Measurements from ENCODE around the gene GBE1. TPM values are rescaled to one million over a fixed set of nuclear protein-coding genes. Genes with fewer than 3 reads are reported as not detected.
A peak's percentile ranks its signal among the peaks of the same experiment; 100 is the strongest.

Gene GBE1
- total RNA-seq, 4 donors from 2014 or later: 127 to 319 (median 239) TPM

DNA sequence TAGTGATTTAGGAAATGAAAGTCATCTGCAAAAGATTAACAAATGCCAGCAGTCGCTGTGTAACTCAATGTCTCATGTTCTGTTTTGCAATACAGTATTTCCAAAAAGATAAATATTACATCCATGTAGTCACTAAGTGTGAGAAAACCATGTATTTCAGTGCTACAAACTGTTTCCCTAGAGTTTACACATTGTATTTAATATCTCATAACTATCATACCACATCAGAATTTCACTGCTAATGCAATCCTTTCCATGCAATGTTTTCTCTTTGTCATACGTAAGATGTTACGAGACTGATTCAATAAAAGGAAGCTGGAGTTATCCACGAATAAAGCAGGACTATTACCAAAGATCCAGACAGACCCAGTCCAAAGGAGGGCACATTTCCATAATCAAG lies 269.4 kb downstream of the GBE1 start:
- Histone ChIP-seq H3K4me3 (no peak overlapping the region), H3K9me3 (no peaks in the 10 kb centered on the region), H3K36me3 (peaks cover 0 to 49% of the 10 kb centered on the region in 2 donors), H3K27me3 (no peaks in the 10 kb centered on the region), H3K27ac (peak overlapping the region; percentile 13 to 65 (median 44)), H3K4me1 (peaks cover 0 to 4% of the 10 kb centered on the region in 2 donors)
- TF ChIP-seq, protein P1, sequence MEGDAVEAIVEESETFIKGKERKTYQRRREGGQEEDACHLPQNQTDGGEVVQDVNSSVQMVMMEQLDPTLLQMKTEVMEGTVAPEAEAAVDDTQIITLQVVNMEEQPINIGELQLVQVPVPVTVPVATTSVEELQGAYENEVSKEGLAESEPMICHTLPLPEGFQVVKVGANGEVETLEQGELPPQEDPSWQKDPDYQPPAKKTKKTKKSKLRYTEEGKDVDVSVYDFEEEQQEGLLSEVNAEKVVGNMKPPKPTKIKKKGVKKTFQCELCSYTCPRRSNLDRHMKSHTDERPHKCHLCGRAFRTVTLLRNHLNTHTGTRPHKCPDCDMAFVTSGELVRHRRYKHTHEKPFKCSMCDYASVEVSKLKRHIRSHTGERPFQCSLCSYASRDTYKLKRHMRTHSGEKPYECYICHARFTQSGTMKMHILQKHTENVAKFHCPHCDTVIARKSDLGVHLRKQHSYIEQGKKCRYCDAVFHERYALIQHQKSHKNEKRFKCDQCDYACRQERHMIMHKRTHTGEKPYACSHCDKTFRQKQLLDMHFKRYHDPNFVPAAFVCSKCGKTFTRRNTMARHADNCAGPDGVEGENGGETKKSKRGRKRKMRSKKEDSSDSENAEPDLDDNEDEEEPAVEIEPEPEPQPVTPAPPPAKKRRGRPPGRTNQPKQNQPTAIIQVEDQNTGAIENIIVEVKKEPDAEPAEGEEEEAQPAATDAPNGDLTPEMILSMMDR (IDR thresholded peaks at IDR 0.05 in 4 of 5, conservative IDR thresholded peaks at IDR 0.05 in 1 of 5): no peak
- TF ChIP-seq POLR2A (IDR thresholded peaks at IDR 0.05): no peak
- DNase-seq (no peak), ATAC-seq (peak; percentile 27 to 74)
- intact Hi-C loops (cut with DNase I; ENCODE audit: low total_unique reads): no loop called here
- in situ Hi-C loops (cut with MboI; ENCODE audit: low sequenced_read_pairs in 4 of 4): no loop called here

DNA sequence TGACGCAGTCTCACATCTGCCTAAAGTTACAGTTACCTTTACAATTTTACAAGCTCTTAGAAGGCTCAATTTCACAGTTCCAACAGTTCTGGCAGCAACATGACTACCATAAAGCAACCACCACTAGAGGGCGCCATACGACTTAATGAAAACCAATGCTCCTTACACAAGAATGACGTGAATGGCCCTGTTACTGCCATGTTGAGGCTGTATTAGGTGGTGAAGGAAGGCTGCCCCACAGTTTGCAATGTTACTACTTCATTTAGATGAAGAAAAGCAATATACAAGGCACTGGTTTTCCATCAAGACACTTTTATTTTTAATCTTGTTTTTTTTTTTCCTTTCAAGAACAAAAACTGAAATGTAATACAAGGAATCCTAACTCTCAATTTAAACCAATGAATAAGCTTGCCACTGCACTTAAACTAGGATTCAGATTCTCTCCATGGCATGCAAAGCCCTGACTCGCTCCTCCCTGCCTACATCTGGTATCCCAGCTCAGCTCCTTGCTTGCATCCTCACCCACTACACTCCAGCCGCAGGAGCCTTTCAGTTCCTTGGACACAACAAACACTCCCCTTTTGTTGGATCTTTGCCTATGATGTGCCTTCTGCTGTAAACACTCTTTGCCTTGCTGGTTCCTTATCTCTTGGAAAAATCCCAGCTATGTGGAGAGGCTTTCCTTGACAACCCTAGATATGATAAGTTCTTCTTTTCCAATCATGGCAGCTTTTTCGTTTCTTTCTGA lies 270.7 kb downstream of the GBE1 start:
- TF ChIP-seq, protein P1 (IDR thresholded peaks at IDR 0.05 in 4 of 5, conservative IDR thresholded peaks at IDR 0.05 in 1 of 5): peak; percentile 46 to 70 (median 51)
- TF ChIP-seq POLR2A (IDR thresholded peaks at IDR 0.05): no peak

DNA sequence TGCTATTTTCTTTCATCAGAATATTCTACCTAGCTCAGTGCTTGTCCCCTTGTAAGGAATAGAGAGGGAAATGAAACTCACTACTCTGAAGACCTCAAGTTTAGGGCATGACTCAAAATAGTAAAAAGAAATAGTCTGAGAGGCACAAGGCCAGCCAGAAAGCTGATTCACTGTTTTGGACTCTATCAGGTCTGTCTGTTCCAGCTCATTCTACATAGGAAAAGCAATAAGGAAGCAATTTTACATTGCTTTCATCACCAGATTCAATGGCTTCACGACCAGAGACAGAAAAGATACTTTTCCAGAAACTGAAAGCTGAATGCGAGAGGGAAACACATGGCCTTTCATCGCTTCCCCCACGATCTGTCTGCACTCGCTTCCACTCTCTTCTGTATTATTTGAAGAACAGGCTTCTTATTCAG lies 276.0 kb downstream of the GBE1 start:
- no peak overlapping the region for H3K4me3 ChIP-seq
- peak overlapping the region in 3 of 4 donors; percentile 18 to 46 (median 36) for H3K27ac ChIP-seq

More for the DNA sequence above, 270.7 kb downstream of the GBE1 start:
- DNase-seq (peak; percentile 26 to 74), ATAC-seq (peak; percentile 24 to 84)
- H3K27ac ChIP-seq: peak overlapping the region in 2 of 4 donors; percentile 30 to 65
- peaks cover 0 to 36% of the 10 kb centered on the region in 2 donors for H3K36me3 ChIP-seq
- in situ Hi-C loops (cut with MboI; ENCODE audit: low sequenced_read_pairs in 4 of 4): no loop called here
- peaks cover 0 to 9% of the 10 kb centered on the region in 2 donors for H3K4me1 ChIP-seq
- no peak overlapping the region for H3K4me3 ChIP-seq
- H3K27me3 ChIP-seq: no peaks in the 10 kb centered on the region
- intact Hi-C loops (cut with DNase I; ENCODE audit: low total_unique reads): no loop called here
- no peaks in the 10 kb centered on the region for H3K9me3 ChIP-seq

GRCh38 chr3:81484520-81484919 lies 276.9 kb downstream of the GBE1 start:
- intact Hi-C loops (cut with DNase I; ENCODE audit: low total_unique reads): no loop called here
- ATAC-seq: peak; percentile 16 to 17
- TF ChIP-seq, protein P1 (IDR thresholded peaks at IDR 0.05 in 4 of 5, conservative IDR thresholded peaks at IDR 0.05 in 1 of 5): no peak
- TF ChIP-seq POLR2A (IDR thresholded peaks at IDR 0.05): no peak
- in situ Hi-C loops (cut with MboI; ENCODE audit: low sequenced_read_pairs in 4 of 4): no loop called here
- Histone ChIP-seq H3K27me3 (no peaks in the 10 kb centered on the region), H3K27ac (peak overlapping the region in 1 of 4 donors; percentile 5), H3K4me1 (peaks cover 12 to 15% of the 10 kb centered on the region in 2 donors), H3K9me3 (no peaks in the 10 kb centered on the region), H3K4me3 (no peak overlapping the region), H3K36me3 (peaks cover 0 to 14% of the 10 kb centered on the region in 2 donors)
- DNase-seq: no peak

More for the DNA sequence above, 276.0 kb downstream of the GBE1 start:
- in situ Hi-C loops (cut with MboI; ENCODE audit: low sequenced_read_pairs in 4 of 4): no loop called here
- intact Hi-C loops (cut with DNase I; ENCODE audit: low total_unique reads): no loop called here
- Histone ChIP-seq H3K9me3 (no peaks in the 10 kb centered on the region), H3K4me1 (peaks cover 12 to 15% of the 10 kb centered on the region in 2 donors), H3K27me3 (no peaks in the 10 kb centered on the region), H3K36me3 (peaks cover 0 to 22% of the 10 kb centered on the region in 2 donors)
- TF ChIP-seq, protein P1 (IDR thresholded peaks at IDR 0.05 in 4 of 5, conservative IDR thresholded peaks at IDR 0.05 in 1 of 5): no peak
- no peak for TF ChIP-seq POLR2A (IDR thresholded peaks at IDR 0.05)
- ATAC-seq (peak; percentile 13 to 39), DNase-seq (no peak)

All from gastrocnemius medialis (tissue), 4 donors.